Cardiac muscle cell (in vitro differentiated cells and primary cell): Measurements from ENCODE around the gene EMSY. TPM values are rescaled to one million over a fixed set of nuclear protein-coding genes. Genes with fewer than 3 reads are reported as not detected.

ENCODE experiments used
- DNase-seq, 2 donors: peaks; one replicate each; pipeline versions ENCODE4 v3.0.0 to v3.0.0-alpha.2; 2010 to 2017; ENCODE audit warnings: low read depth in 1 of 2, low spot score in 1 of 2
- H3K27ac ChIP-seq: fragments of 200-600 bp; sonication (generic); 2 replicates; pipeline ENCODE4 v1.5.1; 2016
- H3K27me3 ChIP-seq: fragments of 200-600 bp; sonication (generic); 2 replicates; pipeline ENCODE4 v1.6.0; 2016; ENCODE audit warnings: control low read depth
- H3K36me3 ChIP-seq: fragments of 200-600 bp; sonication (generic); 2 replicates; pipeline ENCODE4 v1.5.1; 2016; ENCODE audit warnings: control low read depth
- H3K4me1 ChIP-seq: fragments of 200-600 bp; sonication (generic); 2 replicates; pipeline ENCODE4 v1.8.1; 2017; ENCODE audit warnings: low read depth, mild to moderate bottlenecking, mixed run types
- H3K4me3 ChIP-seq: fragments of 200-600 bp; sonication (generic); 2 replicates; pipeline ENCODE4 v1.5.1; 2016; ENCODE audit warnings: mild to moderate bottlenecking
- H3K9me3 ChIP-seq: fragments of 200-600 bp; sonication (generic); 2 replicates; pipeline ENCODE4 v1.5.1; 2017; ENCODE audit warnings: low read depth, mild to moderate bottlenecking, control low read depth
- polyA plus RNA-seq: library from polyadenylated mRNA; unstranded; fragments of >200 nt; fragmentation: Nextera tagmentation; extraction: Ambion mirVana; gene quantifications from 2 replicates; pipeline ENCODE4 v1.2.1, GENCODE V29; 2016
- total RNA-seq: library from RNA; depleted of rRNA; stranded (reverse); fragments of >200 nt; gene quantifications from 2 replicates; pipeline ENCODE4 v1.2.3, GENCODE V29; 2016
- TF ChIP-seq, protein P1 (sequence below): IDR thresholded peaks from 2 replicates; pipeline ENCODE4 v1.5.1; 2012; ENCODE audit warnings: low read depth, mild to moderate bottlenecking, low read length

Gene EMSY
- total and polyA plus RNA-seq, 2 experiments from 2014 or later: 16.2 to 74.4 TPM

DNA sequence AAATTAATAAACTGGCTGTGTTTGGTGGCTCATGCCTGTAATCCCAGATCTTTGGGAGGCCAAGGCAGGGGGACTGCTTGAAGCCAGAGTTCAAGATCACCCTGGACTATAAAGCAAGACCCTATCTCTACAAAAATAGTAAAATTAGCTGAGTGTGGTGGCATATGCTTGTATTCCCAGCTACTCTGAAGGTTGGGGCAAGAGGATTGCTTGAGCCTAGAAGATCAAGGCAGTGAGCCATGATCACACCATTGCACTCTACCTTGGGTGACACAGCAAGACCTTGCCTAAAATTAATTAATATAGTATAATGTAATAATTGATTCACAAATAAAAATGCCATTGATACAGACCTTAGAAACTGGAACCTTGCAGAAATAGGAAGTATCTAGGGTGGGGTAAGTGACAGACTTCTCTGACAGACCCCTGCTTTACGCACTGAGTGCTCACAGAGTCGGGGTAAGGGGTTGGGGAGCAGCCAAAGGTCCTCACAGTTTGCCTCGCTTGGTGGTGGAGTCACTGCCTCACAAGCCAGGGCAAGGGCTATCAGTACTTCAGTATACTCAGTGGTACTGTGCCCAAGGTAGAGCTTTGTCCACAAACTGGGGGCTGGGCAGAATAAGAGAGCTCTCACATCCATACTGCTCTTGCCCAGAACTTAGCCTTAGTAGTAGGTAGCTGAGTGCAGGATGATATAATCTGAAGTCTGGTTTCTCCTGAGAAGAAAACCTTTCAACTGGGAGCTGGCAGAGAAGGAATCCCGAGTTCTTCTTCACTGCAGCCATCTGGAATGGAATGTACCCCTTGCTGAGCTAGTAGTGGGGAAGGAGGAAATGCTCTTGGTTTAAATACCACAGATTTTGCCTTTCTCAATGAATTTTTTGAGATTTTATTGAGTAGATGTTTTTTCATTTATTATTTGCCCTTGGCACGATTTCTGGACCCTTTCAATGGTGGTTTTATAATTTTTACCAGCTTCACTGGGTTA lies 65.5 kb downstream of the EMSY start:
- Histone ChIP-seq H3K4me3 (no peak overlapping the region), H3K4me1 (no peaks in the 10 kb centered on the region), H3K27ac (peak overlapping the region; percentile 48), H3K9me3 (no peaks in the 10 kb centered on the region), H3K27me3 (no peaks in the 10 kb centered on the region), H3K36me3 (peaks cover 2% of the 10 kb centered on the region)
- DNase-seq: peak in 1 of 2 donors; percentile 72
- TF ChIP-seq, protein P1, sequence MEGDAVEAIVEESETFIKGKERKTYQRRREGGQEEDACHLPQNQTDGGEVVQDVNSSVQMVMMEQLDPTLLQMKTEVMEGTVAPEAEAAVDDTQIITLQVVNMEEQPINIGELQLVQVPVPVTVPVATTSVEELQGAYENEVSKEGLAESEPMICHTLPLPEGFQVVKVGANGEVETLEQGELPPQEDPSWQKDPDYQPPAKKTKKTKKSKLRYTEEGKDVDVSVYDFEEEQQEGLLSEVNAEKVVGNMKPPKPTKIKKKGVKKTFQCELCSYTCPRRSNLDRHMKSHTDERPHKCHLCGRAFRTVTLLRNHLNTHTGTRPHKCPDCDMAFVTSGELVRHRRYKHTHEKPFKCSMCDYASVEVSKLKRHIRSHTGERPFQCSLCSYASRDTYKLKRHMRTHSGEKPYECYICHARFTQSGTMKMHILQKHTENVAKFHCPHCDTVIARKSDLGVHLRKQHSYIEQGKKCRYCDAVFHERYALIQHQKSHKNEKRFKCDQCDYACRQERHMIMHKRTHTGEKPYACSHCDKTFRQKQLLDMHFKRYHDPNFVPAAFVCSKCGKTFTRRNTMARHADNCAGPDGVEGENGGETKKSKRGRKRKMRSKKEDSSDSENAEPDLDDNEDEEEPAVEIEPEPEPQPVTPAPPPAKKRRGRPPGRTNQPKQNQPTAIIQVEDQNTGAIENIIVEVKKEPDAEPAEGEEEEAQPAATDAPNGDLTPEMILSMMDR: no peak

DNA sequence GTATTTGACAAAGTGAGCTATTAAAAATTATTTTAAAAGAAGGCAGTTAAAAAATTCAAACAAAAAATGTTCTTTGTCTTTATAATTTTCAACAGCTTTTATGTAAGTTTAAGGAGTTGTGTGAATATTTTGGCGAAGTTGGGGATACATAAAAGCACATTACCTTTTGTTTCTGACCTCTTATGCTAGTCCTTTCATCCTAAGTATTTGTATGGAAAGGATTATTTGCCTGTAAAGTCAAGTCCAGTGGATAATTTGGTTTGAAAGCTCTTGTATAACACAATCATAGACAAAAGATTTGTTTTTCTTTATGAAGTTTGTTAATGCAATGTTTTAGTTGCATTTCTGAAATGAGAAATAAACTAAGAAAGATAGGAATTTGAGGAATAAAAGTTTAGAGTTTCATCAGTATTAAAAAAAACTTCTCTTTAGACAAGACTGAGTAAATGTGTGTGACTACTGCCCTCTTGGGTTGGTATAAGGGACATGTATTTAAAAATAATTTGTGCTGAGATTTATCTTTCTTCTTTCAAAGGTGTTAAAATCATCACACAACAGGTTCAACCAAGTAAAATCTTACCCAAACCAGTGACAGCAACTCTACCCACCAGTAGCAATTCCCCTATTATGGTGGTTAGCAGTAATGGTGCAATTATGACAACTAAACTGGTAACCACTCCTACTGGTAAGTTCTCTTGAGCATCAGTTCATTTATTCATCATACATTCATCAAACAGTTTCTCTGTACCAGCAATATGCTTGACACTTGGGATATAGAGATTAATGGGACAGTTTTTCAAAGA lies 68.2 kb downstream of the EMSY start:
- DNase-seq: peak; percentile 29 to 68
- Histone ChIP-seq H3K27me3 (no peaks in the 10 kb centered on the region), H3K4me3 (no peak overlapping the region), H3K9me3 (no peaks in the 10 kb centered on the region), H3K36me3 (peaks cover 9% of the 10 kb centered on the region), H3K4me1 (no peaks in the 10 kb centered on the region), H3K27ac (no peak overlapping the region)
- TF ChIP-seq, protein P1: peak; percentile 49

DNA sequence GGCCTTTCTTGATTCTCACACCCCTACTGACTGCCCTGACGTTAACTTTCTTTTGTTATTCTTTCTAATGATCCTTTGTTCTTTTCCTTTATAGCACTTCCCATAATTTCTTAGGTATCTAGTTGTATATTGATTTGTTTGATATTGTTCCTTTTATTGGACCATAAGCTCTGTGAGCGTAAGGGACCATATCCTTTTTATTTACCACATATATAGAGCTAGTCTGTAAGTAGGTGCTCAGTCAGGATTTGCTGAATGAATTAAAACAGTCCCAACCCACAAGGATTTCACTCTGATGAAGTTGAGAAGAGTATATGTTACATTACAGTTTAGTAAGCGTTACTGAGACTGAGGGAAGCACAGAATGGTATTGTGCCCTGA lies 68.8 kb downstream of the EMSY start:
- Histone ChIP-seq H3K27ac (no peak overlapping the region), H3K4me3 (no peak overlapping the region), H3K4me1 (no peaks in the 10 kb centered on the region), H3K36me3 (peaks cover 9% of the 10 kb centered on the region), H3K27me3 (no peaks in the 10 kb centered on the region), H3K9me3 (no peaks in the 10 kb centered on the region)
- TF ChIP-seq, protein P1: no peak
- no peak for DNase-seq

DNA sequence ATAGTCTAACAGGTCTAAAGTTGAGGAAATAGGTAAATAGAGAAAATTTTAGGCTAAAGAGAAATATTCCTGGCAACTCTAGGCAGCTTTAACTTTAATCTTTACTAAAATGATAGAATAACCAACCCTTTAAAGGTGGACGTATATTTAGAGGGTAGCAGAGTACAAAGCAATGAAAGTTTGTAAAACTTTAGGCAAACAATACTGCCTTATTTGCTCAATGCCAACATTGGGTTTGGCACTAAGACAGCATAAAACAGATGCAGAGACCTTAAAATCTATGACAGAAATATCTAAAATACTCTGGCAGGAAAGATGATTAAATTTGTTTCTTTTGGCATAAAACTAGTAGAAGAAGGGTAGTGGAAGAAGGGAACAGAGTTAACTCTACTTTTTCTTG lies 70.7 kb downstream of the EMSY start:
- Histone ChIP-seq H3K4me1 (no peaks in the 10 kb centered on the region), H3K9me3 (no peaks in the 10 kb centered on the region), H3K36me3 (peaks cover 9% of the 10 kb centered on the region), H3K4me3 (no peak overlapping the region), H3K27ac (no peak overlapping the region), H3K27me3 (no peaks in the 10 kb centered on the region)
- no peak for DNase-seq
- TF ChIP-seq, protein P1: no peak

DNA sequence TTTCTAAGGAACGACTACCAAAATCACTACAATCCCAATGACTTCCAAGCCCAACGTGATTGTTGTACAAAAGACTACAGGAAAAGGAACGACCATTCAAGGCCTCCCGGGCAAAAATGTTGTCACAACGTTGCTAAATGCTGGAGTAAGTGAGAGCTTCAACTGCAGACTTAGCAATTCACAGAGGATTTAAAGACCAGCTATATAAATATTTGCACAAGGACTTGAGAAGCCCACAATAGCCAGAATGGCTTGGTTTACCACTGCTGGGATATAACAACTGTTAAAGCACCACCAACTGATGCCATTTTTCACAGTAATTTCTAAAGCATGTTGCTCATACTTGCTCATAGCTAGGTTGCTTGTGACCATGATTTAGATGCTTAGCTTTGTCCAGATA lies 78.3 kb downstream of the EMSY start:
- Histone ChIP-seq H3K27ac (no peak overlapping the region), H3K27me3 (no peaks in the 10 kb centered on the region), H3K4me1 (no peaks in the 10 kb centered on the region), H3K36me3 (peaks cover 19% of the 10 kb centered on the region), H3K9me3 (no peaks in the 10 kb centered on the region), H3K4me3 (no peak overlapping the region)
- TF ChIP-seq, protein P1: no peak
- no peak for DNase-seq
